ENCODE results near the gene KRTAP1-3. TPM values are rescaled to one million over a fixed set of nuclear protein-coding genes. Genes with fewer than 3 reads are reported as not detected.
"Not testable (repeated sequence)": the region's sequence is repeated elsewhere in the genome, so short reads cannot be mapped to it uniquely, and the experiment has no call there.

KRTAP1-3 gene
- total RNA-seq, 1 donor from 2014 or later: not detected

- intact Hi-C loops (cut with micrococcal nuclease); H3K4me3 Mint-ChIP-seq; H3K36me3 Mint-ChIP-seq (ENCODE audit: low read depth); H3K4me1 Mint-ChIP-seq; DNase-seq; H3K9me3 Mint-ChIP-seq; H3K27me3 Mint-ChIP-seq; H3K27ac Mint-ChIP-seq: not testable (repeated sequence)
Observed at GRCh38 chr17:41040783-41041571, 6.3 kb upstream of the KRTAP1-3 start, which contains the start of gene KRTAP1-1. TSS of gene KRTAP1-1 (minus strand) at chr17:41041450. CDS start at chr17:41041397, 53 bp downstream.

- Mint-ChIP-seq H3K9me3 (no peaks in the 10 kb centered on the region), H3K36me3 (ENCODE audit: low read depth) (no peaks in the 10 kb centered on the region), H3K27ac (no peak overlapping the region), H3K27me3 (peaks cover 10% of the 10 kb centered on the region), H3K4me3 (no peak overlapping the region), H3K4me1 (no peaks in the 10 kb centered on the region)
- intact Hi-C loops (cut with micrococcal nuclease): no loop called here
- DNase-seq: no peak
Observed at GRCh38 chr17:41037853-41038350, 3.2 kb upstream of the KRTAP1-3 start.

GRCh38 chr17:41029633-41030245 is 4.9 kb downstream of the KRTAP1-3 start, which contains the start of gene KRTAP1-4:
TSS of gene KRTAP1-4 (minus strand) at chr17:41030195. CDS start at chr17:41030078, 117 bp downstream.
- no peak within 1 kb of the TSS for H3K27ac Mint-ChIP-seq
- no peaks in the 10 kb centered on the region for H3K36me3 Mint-ChIP-seq (ENCODE audit: low read depth)
- H3K4me1 Mint-ChIP-seq: no peaks in the 10 kb centered on the region
- intact Hi-C loops (cut with micrococcal nuclease): no loop called here
- no peak for DNase-seq
- H3K4me3 Mint-ChIP-seq: no peak within 1 kb of the TSS
- H3K9me3 Mint-ChIP-seq: no peaks in the 10 kb centered on the region
- H3K27me3 Mint-ChIP-seq: peaks cover 20% of the 10 kb centered on the region

- Mint-ChIP-seq H3K27me3 (peaks cover 20% of the 10 kb centered on the region), H3K36me3 (ENCODE audit: low read depth) (no peaks in the 10 kb centered on the region), H3K4me1 (no peaks in the 10 kb centered on the region), H3K9me3 (no peaks in the 10 kb centered on the region), H3K4me3 (no peak within 1 kb of the TSS), H3K27ac (no peak within 1 kb of the TSS)
- intact Hi-C loops (cut with micrococcal nuclease): no loop called here
- no peak for DNase-seq
Observed at GRCh38 chr17:41026715-41027471, 7.8 kb downstream of the KRTAP1-3 start, which contains the start of gene KRTAP1-5. TSS of gene KRTAP1-5 (minus strand) at chr17:41027208. CDS start at chr17:41027155, 53 bp downstream.

- no peaks in the 10 kb centered on the region for H3K4me1 Mint-ChIP-seq
- intact Hi-C loops (cut with micrococcal nuclease): no loop called here
- H3K36me3 Mint-ChIP-seq (ENCODE audit: low read depth): no peaks in the 10 kb centered on the region
Observed at GRCh38 chr17:41024697-41025096, 10.0 kb downstream of the KRTAP1-3 start.

GRCh38 chr17:41020336-41020735 is 14.3 kb downstream of the KRTAP1-3 start:
- Mint-ChIP-seq H3K4me3 (no peak overlapping the region), H3K4me1 (no peaks in the 10 kb centered on the region), H3K27me3 (peaks cover 10% of the 10 kb centered on the region), H3K9me3 (no peaks in the 10 kb centered on the region), H3K27ac (no peak overlapping the region), H3K36me3 (ENCODE audit: low read depth) (no peaks in the 10 kb centered on the region)
- intact Hi-C loops (cut with micrococcal nuclease): no loop called here
- no peak for DNase-seq

More at GRCh38 chr17:41024697-41025096, 10.0 kb downstream of the KRTAP1-3 start:
- Mint-ChIP-seq H3K27ac (no peak overlapping the region), H3K27me3 (peaks cover 10% of the 10 kb centered on the region), H3K9me3 (no peaks in the 10 kb centered on the region), H3K4me3 (no peak overlapping the region)
- DNase-seq: no peak

GRCh38 chr17:41019415-41019814 is 15.3 kb downstream of the KRTAP1-3 start:
- intact Hi-C loops (cut with micrococcal nuclease): no loop called here
- no peak for DNase-seq

GRCh38 chr17:41018541-41018940 is 16.1 kb downstream of the KRTAP1-3 start:
- H3K36me3 Mint-ChIP-seq (ENCODE audit: low read depth): no peaks in the 10 kb centered on the region
- no peaks in the 10 kb centered on the region for H3K4me1 Mint-ChIP-seq
- H3K27me3 Mint-ChIP-seq: peaks cover 8% of the 10 kb centered on the region
- DNase-seq: no peak
- no peaks in the 10 kb centered on the region for H3K9me3 Mint-ChIP-seq
- H3K27ac Mint-ChIP-seq: no peak overlapping the region
- intact Hi-C loops (cut with micrococcal nuclease): no loop called here
- no peak overlapping the region for H3K4me3 Mint-ChIP-seq

More at GRCh38 chr17:41019415-41019814, 15.3 kb downstream of the KRTAP1-3 start:
- no peaks in the 10 kb centered on the region for H3K4me1 Mint-ChIP-seq
- H3K27me3 Mint-ChIP-seq: peaks cover 9% of the 10 kb centered on the region
- no peak overlapping the region for H3K4me3 Mint-ChIP-seq
- H3K9me3 Mint-ChIP-seq: no peaks in the 10 kb centered on the region
- no peak overlapping the region for H3K27ac Mint-ChIP-seq
- no peaks in the 10 kb centered on the region for H3K36me3 Mint-ChIP-seq (ENCODE audit: low read depth)

- peaks cover 8% of the 10 kb centered on the region for H3K27me3 Mint-ChIP-seq
- intact Hi-C loops (cut with micrococcal nuclease): no loop called here
Observed at GRCh38 chr17:41016578-41017215, 18.0 kb downstream of the KRTAP1-3 start.

GRCh38 chr17:41015454-41015853 is 19.2 kb downstream of the KRTAP1-3 start:
- intact Hi-C loops (cut with micrococcal nuclease): no loop called here
- no peaks in the 10 kb centered on the region for H3K9me3 Mint-ChIP-seq
- no peaks in the 10 kb centered on the region for H3K4me1 Mint-ChIP-seq
- H3K27me3 Mint-ChIP-seq: peaks cover 10% of the 10 kb centered on the region
- no peak for DNase-seq
- no peak overlapping the region for H3K4me3 Mint-ChIP-seq
- no peaks in the 10 kb centered on the region for H3K36me3 Mint-ChIP-seq (ENCODE audit: low read depth)
- H3K27ac Mint-ChIP-seq: no peak overlapping the region

More at GRCh38 chr17:41016578-41017215, 18.0 kb downstream of the KRTAP1-3 start:
- Mint-ChIP-seq H3K36me3 (ENCODE audit: low read depth) (no peaks in the 10 kb centered on the region), H3K4me1 (no peaks in the 10 kb centered on the region), H3K27ac (no peak overlapping the region), H3K9me3 (no peaks in the 10 kb centered on the region), H3K4me3 (no peak overlapping the region)
- DNase-seq: no peak

GRCh38 chr17:41013606-41014005 is 21.1 kb downstream of the KRTAP1-3 start:
- H3K36me3 Mint-ChIP-seq (ENCODE audit: low read depth): no peaks in the 10 kb centered on the region
- intact Hi-C loops (cut with micrococcal nuclease): no loop called here
- peaks cover 10% of the 10 kb centered on the region for H3K27me3 Mint-ChIP-seq
- no peak overlapping the region for H3K4me3 Mint-ChIP-seq
- no peaks in the 10 kb centered on the region for H3K4me1 Mint-ChIP-seq
- H3K9me3 Mint-ChIP-seq: no peaks in the 10 kb centered on the region
- H3K27ac Mint-ChIP-seq: no peak overlapping the region
- no peak for DNase-seq

GRCh38 chr17:41013181-41013580 is 21.5 kb downstream of the KRTAP1-3 start:
- Mint-ChIP-seq H3K27ac (no peak overlapping the region), H3K4me1 (no peaks in the 10 kb centered on the region), H3K27me3 (peaks cover 10% of the 10 kb centered on the region), H3K9me3 (no peaks in the 10 kb centered on the region), H3K36me3 (ENCODE audit: low read depth) (no peaks in the 10 kb centered on the region), H3K4me3 (no peak overlapping the region)
- DNase-seq: no peak
- intact Hi-C loops (cut with micrococcal nuclease): no loop called here
